Parathyroid adenoma (tissue), 2 donors: ENCODE measurements around the gene SLC5A10.
"Not testable (repeated sequence)": the region's sequence is repeated elsewhere in the genome, so short reads cannot be mapped to it uniquely, and the experiment has no call there.

ENCODE experiments used
- H2AFZ ChIP-seq: fragments of 300-600 bp; sonication (generic); one replicate; pipeline ENCODE4 v1.7.0; 2017; ENCODE audit warnings: antibody characterized with exemption, mild to moderate bottlenecking
- H3K27ac ChIP-seq: fragments of 300-600 bp; sonication (generic); one replicate; pipeline ENCODE4 v1.7.0; 2017
- H3K27me3 ChIP-seq: fragments of 300-600 bp; sonication (generic); one replicate; pipeline ENCODE4 v1.7.0; 2017; ENCODE audit warnings: low read length; ENCODE audit not compliant: control insufficient read depth, insufficient read depth
- H3K36me3 ChIP-seq: fragments of 300-600 bp; sonication (generic); one replicate; pipeline ENCODE4 v1.7.0; 2017; ENCODE audit warnings: low read length; ENCODE audit not compliant: control insufficient read depth, insufficient read depth
- H3K4me1 ChIP-seq: fragments of 300-600 bp; sonication (generic); one replicate; pipeline ENCODE4 v1.7.0; 2017; ENCODE audit warnings: control low read depth
- H3K4me2 ChIP-seq: fragments of 300-600 bp; sonication (generic); one replicate; pipeline ENCODE4 v1.7.0; 2017; ENCODE audit warnings: low read length
- H3K4me3 ChIP-seq: fragments of 300-600 bp; sonication (generic); one replicate; pipeline ENCODE4 v1.7.0; 2017; ENCODE audit warnings: low read depth, low read length
- H3K79me2 ChIP-seq: fragments of 300-600 bp; sonication (generic); one replicate; pipeline ENCODE4 v1.7.0; 2017; ENCODE audit warnings: control low read depth
- H3K9ac ChIP-seq: fragments of 300-600 bp; sonication (generic); one replicate; pipeline ENCODE4 v1.7.0; 2017; ENCODE audit warnings: mild to moderate bottlenecking
- H3K9me3 ChIP-seq: fragments of 300-600 bp; sonication (generic); one replicate; pipeline ENCODE4 v1.7.0; 2017; ENCODE audit warnings: low read length; ENCODE audit not compliant: control insufficient read depth
- TF ChIP-seq, protein P1 (sequence below): fragments of 300-600 bp; sonication (generic); IDR thresholded peaks from one replicate; pipeline ENCODE4 v1.7.0; 2017; ENCODE audit warnings: antibody characterized with exemption, mild to moderate bottlenecking
- donor health status: primary hyperparathyroidism.

The SLC5A10 gene

DNA sequence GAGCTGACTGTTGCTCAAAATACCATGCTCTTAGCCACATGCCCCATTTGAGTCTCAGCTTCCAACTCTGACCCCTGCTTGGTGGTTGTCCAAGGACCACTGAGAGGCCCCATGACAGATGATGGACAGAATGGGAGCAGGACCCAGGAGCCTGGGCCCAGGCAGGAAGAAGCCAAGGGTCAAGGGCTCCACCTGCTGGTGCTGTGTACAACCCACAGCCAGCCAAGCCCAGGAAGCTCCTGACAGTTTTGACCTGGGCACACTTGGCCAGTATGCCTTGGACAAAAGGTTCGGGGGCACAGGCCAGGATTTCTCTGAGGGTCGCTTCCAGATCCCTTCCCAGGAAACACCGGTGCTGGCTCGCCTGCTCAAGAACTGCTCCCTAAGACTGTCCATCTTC lies 79.8 kb downstream of the SLC5A10 start:
- not testable (repeated sequence) for H3K9me3 ChIP-seq, H3K36me3 ChIP-seq, H3K4me3 ChIP-seq, H3K79me2 ChIP-seq, H2AFZ ChIP-seq, H3K27me3 ChIP-seq, H3K9ac ChIP-seq, H3K27ac ChIP-seq, H3K4me2 ChIP-seq, H3K4me1 ChIP-seq
- TF ChIP-seq, protein P1, sequence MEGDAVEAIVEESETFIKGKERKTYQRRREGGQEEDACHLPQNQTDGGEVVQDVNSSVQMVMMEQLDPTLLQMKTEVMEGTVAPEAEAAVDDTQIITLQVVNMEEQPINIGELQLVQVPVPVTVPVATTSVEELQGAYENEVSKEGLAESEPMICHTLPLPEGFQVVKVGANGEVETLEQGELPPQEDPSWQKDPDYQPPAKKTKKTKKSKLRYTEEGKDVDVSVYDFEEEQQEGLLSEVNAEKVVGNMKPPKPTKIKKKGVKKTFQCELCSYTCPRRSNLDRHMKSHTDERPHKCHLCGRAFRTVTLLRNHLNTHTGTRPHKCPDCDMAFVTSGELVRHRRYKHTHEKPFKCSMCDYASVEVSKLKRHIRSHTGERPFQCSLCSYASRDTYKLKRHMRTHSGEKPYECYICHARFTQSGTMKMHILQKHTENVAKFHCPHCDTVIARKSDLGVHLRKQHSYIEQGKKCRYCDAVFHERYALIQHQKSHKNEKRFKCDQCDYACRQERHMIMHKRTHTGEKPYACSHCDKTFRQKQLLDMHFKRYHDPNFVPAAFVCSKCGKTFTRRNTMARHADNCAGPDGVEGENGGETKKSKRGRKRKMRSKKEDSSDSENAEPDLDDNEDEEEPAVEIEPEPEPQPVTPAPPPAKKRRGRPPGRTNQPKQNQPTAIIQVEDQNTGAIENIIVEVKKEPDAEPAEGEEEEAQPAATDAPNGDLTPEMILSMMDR: peak; percentile 46

DNA sequence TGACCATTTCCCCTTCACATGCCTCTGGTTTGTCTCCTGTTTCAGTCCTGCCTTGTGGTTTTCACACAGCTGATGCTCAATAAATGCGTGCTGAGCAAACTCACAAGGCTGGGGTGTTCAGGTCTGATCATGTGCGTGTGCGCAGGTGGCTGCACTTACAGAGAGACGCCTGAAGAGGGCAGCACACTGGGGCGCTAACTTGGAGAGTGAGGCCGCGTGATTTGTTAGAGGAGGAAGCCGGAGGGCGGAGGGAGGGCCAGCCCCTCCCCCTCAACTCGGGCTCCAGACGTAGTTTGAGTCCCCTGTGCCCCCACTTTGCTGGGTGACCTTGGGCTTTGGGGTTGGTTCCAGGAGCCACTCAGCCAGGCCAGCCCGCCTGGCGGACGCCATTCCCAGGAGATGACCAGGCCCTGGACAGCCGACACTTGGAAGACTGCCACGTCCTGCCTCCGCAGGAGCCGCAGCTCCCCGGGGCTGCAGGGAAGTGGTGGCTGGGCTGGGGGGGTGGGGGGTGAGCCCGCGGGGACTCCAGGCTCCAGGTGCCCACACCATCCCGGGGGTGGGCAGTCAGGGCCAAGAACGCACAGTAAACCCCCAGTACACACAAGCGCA lies 80.5 kb downstream of the SLC5A10 start:
- not testable (repeated sequence) for H3K27me3 ChIP-seq, H3K9ac ChIP-seq, H3K4me3 ChIP-seq, H3K4me2 ChIP-seq, H3K4me1 ChIP-seq, H3K9me3 ChIP-seq, H3K79me2 ChIP-seq, H3K36me3 ChIP-seq, H2AFZ ChIP-seq, H3K27ac ChIP-seq

DNA sequence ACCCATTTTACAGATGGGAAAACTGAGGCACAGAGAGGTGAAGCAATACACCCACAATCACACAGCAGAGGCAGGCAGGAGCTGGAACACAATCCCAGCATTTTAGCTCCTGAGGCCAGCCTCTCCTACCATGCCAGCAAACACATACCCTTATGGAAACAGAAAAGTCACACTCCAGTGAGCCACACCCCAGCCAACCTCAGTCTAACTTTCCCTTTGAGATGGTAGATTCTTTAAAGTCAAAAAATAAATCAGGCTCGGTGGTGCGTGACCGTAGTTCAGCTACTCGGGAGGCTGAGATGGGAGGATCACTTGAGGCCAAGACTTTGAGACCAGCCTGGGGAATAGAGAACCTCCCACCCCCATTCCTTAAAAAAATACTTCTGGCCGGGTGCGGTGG lies 84.2 kb downstream of the SLC5A10 start:
- not testable (repeated sequence) for H3K4me3 ChIP-seq, H3K27ac ChIP-seq, H3K9ac ChIP-seq, H3K9me3 ChIP-seq, H3K36me3 ChIP-seq, H3K79me2 ChIP-seq, H3K27me3 ChIP-seq, H3K4me1 ChIP-seq, H2AFZ ChIP-seq, H3K4me2 ChIP-seq

DNA sequence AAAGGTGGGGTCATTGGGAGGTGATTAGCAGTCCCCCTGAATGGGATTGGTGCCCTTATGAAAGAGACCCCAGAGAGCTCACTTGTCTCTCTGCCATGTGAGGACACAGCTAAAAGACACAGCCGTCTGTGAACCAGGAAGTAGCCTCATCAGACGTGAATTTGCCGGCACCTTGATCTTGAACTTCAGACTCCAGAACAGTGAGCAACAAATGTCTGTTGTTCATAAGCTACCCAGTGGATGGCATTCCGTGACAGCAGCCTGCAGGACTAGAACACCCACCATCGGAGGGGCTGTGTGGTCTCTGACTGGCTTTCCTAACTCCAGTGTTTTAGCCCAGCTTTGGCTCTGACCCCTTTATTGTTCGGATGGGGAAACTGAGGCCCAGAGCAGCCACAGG lies 85.6 kb downstream of the SLC5A10 start:
- H3K36me3 ChIP-seq, H3K4me1 ChIP-seq, H3K4me2 ChIP-seq, H3K27ac ChIP-seq, H3K79me2 ChIP-seq, H3K9me3 ChIP-seq, H3K9ac ChIP-seq, H3K27me3 ChIP-seq, H3K4me3 ChIP-seq, H2AFZ ChIP-seq: not testable (repeated sequence)

DNA sequence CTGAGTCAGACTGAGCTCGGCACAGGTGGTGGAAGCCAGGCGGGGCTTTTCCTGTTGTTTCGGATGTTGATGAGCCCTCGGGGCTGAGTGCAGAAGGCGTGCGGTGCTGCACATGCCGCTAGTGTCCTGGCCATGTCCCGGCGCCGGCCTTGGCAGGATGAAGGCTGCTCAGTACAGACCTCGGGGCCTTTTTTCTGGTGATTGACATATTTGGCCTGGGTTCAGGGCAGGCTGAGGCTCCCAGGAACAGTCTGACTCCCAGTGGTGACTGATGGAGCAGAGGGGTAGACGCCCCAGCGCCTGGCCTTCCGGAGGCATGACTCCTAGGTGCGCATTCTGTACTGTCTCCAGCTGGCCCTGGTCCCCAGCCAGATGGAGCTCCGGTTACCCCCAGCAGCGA lies 86.0 kb downstream of the SLC5A10 start:
- H3K36me3 ChIP-seq, H3K4me1 ChIP-seq, H2AFZ ChIP-seq, H3K4me3 ChIP-seq, H3K9ac ChIP-seq, H3K27me3 ChIP-seq, H3K4me2 ChIP-seq, H3K27ac ChIP-seq, H3K9me3 ChIP-seq, H3K79me2 ChIP-seq: not testable (repeated sequence)

DNA sequence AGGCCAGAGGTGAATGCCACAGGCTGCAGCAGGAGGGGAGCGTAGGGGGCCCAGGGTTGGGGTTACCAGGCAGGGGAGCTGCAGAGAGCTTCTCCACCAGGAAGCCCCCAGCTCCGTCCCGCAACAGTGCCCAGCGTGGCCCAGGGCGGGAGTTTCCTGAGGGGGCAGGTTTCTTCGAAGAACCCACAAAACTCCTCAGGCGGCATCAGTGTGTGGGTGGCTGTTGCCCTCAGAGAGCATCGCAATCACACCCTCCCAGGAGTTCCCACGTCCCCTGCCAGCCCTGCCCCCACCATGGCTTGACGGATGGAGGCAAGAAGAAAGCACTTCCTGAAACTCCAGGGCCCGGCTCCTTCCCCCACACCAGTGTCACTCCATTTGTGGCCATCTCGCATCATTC lies 86.8 kb downstream of the SLC5A10 start:
- not testable (repeated sequence) for H3K79me2 ChIP-seq, H3K4me1 ChIP-seq, H3K27me3 ChIP-seq, H3K9me3 ChIP-seq, H3K4me2 ChIP-seq, H3K4me3 ChIP-seq, H3K27ac ChIP-seq, H2AFZ ChIP-seq, H3K36me3 ChIP-seq, H3K9ac ChIP-seq

DNA sequence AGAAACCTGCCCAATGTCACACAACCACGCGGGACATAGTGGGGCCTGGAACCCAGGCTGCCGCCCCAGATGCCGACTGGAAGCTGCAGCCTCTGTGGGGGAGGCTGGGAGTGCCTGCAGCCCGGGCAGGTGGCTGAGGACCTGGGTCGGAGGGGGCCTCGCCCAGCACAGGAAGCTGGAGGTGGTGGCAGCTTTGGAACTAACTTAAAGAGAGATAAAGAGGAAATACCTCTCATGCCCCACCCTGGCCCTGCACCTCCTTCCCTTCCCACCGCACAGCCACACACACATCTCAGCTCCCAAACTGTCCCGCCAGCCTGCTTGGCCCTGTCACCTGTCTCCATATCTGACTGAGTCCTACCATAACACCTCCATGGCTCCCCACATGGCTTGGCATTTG lies 88.4 kb downstream of the SLC5A10 start:
- H3K36me3 ChIP-seq, H3K4me1 ChIP-seq, H3K9ac ChIP-seq, H3K4me3 ChIP-seq, H2AFZ ChIP-seq, H3K9me3 ChIP-seq, H3K79me2 ChIP-seq, H3K27ac ChIP-seq, H3K4me2 ChIP-seq, H3K27me3 ChIP-seq: not testable (repeated sequence)

DNA sequence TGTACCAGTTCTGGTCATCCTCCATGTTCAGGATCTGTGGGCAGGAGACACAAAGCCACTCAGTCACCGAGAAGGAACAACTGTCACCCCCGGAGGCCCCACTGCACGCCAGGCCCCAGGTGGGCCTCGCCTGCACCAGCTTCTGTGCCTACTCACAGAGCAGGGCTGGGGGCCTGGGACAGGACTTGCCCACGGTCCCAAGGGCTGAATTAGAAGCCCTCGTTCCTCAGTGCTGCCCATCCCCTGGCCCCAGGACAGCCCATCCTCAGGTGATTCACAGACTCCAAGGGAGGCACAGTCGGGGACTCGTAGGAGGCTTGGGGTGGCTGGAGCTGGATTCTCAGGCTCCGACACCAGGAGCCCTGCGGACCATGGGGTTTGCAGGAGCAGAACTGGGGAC lies 89.9 kb downstream of the SLC5A10 start:
- not testable (repeated sequence) for H3K4me1 ChIP-seq, H3K9ac ChIP-seq, H3K9me3 ChIP-seq, H3K27ac ChIP-seq, H2AFZ ChIP-seq, H3K79me2 ChIP-seq, H3K36me3 ChIP-seq, H3K4me2 ChIP-seq, H3K4me3 ChIP-seq, H3K27me3 ChIP-seq

DNA sequence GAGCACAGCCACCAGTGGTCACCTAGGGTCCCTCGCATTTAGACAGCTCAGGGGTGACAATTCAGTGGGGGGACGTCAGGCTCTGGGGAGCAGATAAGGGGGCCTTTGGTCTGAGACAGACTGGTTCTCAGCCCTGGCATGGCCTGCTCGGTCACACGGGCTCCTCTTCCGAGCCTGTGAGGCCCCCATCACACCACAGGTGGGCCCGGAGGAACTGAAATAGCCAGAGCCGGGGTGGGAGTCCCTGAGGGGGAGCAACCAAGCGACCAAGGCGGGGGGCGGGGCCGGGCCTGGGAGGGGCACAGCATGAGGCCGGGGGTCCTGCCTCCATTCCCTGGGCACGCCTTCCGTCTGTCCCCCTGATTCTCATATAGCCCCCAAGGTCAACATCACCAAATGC lies 90.4 kb downstream of the SLC5A10 start:
- H2AFZ ChIP-seq, H3K4me1 ChIP-seq, H3K79me2 ChIP-seq, H3K36me3 ChIP-seq, H3K9ac ChIP-seq, H3K27me3 ChIP-seq, H3K27ac ChIP-seq, H3K4me3 ChIP-seq, H3K9me3 ChIP-seq, H3K4me2 ChIP-seq: not testable (repeated sequence)

DNA sequence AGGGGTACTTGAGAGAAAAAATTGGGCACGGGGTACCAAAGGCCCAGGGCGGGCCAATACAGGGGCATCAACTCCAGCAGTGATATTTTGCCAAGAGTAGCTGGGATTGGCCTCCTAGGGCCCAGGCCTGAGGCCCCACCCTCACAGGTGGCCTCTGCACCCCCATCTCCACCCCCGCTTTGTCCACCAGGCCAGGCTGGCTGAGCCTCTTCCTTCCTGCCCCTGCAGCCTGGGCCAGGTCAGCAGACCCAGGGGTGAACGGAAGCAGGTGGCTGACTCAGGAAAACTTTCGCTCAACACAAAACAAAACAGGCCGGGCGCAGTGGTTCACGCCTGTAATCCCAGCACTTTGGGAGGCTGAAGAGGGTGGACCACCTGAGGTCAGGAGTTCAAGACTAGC lies 91.1 kb downstream of the SLC5A10 start:
- not testable (repeated sequence) for H3K4me1 ChIP-seq, H3K9me3 ChIP-seq, H3K27me3 ChIP-seq, H3K4me3 ChIP-seq, H3K4me2 ChIP-seq, H3K36me3 ChIP-seq, H2AFZ ChIP-seq, H3K9ac ChIP-seq, H3K79me2 ChIP-seq, H3K27ac ChIP-seq

DNA sequence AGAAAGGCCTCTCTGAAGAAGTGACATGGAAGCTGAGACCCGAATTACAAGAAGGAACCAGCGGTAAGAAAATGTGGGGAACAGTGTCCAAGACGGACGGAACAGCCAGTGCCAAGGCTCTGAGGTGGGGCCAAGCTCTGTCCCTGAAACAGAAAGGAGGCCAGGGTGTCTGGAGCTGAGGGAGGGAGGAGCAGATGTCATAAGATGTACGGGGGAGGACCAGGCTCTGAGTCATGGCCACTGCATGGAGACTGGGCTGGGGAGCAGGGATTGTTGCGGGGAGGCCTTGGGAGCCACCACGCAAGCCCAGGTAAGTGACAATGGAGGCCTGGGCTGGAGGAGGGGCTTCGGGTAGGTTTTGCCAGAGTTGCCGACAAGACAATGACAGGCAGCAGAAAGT lies 92.7 kb downstream of the SLC5A10 start:
- H3K4me3 ChIP-seq, H3K9me3 ChIP-seq, H3K9ac ChIP-seq, H3K79me2 ChIP-seq, H3K4me1 ChIP-seq, H3K27me3 ChIP-seq, H3K27ac ChIP-seq, H3K36me3 ChIP-seq, H2AFZ ChIP-seq, H3K4me2 ChIP-seq: not testable (repeated sequence)
